Measurements from ENCODE around the gene CARD11.

- no peak for TF ChIP-seq CTCF (IDR thresholded peaks at IDR 0.05)
- TF ChIP-seq POLR2A (IDR thresholded peaks at IDR 0.05), result no peak
Measured at GRCh38 chr7:2947058-2947780, 96.4 kb downstream of the CARD11 start.
